Stimulated activated CD4-positive, alpha-beta T cell treated with anti-CD3 and anti-CD28 coated beads, Interleukin-4, amount 100 ng/mL, for 1 hour (primary cell): ENCODE measurements around the gene MGST1.

Experiments
- DNase-seq: peaks from one replicate; pipeline ENCODE4 v3.0.0-alpha.2; 2020

MGST1 gene, protein sequence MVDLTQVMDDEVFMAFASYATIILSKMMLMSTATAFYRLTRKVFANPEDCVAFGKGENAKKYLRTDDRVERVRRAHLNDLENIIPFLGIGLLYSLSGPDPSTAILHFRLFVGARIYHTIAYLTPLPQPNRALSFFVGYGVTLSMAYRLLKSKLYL

GRCh38 chr12:16347391-16348298 is at the start of gene MGST1:
MGST1 (plus strand) TSS chr12:16347645; CDS start chr12:16354253, 6,608 bp downstream.
- DNase-seq = no peak

DNA sequence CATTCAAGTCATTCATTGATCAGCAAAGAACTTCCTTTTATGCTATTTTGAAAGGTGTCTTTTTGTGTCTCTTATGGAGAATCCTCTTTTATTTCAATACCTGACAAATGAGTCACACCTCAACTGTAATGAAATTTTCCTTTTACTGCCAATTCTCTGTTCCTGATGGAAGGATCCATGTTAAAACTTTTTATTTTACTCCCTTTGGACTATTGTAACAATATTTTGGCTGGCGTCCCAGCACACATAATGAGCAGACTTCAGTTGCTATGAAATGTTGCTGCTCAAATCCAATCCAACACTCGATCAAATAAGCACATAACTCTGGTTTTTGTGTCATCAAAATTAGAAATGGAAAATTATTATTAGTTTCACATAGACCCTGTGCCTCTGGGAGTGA is 48.0 kb upstream of the MGST1 start:
- no peak for DNase-seq

DNA sequence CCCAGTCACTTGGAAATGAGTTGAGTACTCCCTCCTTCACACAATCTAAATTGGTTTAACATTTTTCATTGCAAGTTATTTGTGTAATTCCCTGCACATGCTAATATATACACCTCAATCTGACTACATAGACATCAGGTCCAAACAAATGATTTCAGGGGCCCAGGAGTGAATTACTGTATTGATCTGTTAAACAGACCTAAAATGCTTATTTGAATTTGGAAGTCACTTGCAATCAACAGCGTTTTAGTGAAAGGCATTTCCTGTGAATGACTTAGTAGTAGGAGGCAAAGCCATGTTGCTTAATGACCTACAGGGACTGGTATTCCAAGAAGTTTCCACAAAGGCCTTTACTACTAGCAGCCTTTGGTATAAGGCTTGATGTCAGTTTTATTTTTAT is 47.3 kb upstream of the MGST1 start:
- no peak for DNase-seq

DNA sequence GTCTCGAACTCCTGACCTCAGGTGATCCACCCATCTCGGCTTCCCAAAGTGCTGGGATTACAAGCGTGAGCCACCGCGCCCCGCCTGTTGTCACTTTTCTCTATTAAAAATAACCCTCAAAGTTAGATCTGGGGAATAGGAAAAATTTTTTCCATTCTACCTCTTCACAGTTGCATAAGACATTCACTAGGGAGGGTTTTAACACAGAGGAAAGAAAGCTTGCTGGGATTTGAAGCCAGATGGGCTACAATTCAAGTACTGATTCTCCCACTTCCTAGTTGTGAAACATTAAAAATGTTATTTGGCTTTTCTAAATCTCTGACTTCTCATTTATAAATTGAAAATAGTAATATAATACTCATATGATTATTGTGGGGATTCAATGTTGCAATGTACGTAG is 46.7 kb upstream of the MGST1 start:
- DNase-seq = no peak

GRCh38 chr12:16303939-16304338 is 43.5 kb upstream of the MGST1 start:
- DNase-seq = no peak

DNA sequence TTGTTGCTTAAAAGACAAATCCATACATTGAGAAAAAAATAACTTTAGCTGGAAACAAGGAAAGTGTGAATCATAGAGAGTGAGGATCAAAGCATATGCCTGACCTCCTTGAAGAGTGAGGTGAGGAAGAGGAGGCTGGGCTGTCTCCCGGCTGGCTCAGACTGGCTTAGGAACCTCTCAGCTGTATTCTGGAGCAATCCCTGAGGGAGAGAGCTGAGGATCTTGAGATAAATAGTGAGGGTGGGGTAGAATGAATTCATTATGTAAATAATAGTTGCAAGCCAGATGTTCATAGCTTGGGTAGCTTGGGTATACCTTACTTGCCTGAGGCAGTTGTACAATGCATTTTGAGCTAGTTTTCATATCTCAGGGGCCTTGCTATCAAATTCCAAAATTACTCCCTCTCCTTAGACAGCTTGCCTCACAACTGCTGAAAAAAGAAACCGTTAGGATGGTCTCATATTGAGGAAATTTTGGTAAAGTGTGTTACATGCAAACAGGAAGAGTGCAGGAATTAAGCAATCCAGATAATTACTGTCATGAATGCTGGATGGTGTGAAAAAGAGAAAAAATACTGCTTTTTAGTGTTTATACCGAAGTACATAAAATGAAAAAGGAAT is 39.5 kb upstream of the MGST1 start:
- no peak for DNase-seq

- DNase-seq = no peak
Measured at GRCh38 chr12:16310934-16311333, 36.5 kb upstream of the MGST1 start.

DNA sequence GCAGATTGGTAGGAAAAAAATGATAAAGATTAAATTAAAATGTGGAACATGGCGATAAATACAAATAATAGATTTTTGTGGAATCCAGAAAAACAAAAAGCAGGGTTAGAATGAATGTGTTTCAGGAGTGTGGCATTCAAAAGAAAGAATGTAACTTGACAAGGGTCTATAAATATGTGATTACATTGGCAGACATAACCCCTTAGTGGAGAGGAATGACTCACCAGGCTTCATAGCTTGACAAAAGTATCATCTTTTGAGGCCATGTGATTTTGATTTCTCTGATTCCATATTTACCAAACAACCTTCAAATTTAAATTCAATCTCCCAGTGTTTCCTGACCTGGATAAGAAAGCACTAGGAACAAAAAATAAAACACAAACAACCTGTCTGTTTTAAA is 24.4 kb upstream of the MGST1 start:
- DNase-seq = no peak

DNA sequence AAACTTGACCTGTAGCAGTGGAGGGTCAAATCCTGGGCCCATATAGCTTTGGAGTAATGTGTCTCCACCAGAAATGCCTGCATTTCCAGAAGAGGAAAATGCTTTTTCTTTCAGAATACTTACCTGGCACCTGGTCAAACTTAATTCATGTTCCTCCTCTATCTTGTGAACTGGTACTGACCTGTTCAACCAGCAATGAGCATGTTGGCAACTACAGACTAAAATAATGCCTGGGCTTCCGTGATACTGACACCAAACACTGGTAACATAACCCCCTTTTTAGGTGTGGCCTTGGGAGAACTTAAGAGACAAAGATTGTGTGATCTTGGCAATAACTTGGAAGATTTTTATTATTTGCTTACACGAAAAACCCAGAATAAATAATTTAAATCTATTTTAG is 23.8 kb upstream of the MGST1 start:
- no peak for DNase-seq

DNA sequence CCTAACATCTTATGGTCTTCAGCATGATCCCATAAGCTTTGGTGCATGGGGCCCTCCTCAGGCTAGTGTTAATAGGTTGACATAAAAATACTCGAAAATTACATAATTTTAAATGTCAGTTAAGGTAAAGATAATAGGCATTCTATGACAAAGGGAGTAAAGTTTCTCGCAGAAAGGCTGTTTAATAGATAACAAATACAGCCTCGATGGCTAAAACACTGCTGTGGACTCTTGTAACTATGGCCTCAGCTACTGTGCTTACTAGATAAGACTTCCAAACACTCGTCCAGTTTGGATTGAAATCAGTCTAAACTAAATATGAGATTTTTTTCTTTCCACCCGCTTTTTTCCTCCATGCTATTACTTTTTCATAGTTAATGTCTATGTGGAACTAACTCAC is 23.2 kb upstream of the MGST1 start:
- no peak for DNase-seq

GRCh38 chr12:16324772-16325171 is 22.7 kb upstream of the MGST1 start:
- DNase-seq = no peak

DNA sequence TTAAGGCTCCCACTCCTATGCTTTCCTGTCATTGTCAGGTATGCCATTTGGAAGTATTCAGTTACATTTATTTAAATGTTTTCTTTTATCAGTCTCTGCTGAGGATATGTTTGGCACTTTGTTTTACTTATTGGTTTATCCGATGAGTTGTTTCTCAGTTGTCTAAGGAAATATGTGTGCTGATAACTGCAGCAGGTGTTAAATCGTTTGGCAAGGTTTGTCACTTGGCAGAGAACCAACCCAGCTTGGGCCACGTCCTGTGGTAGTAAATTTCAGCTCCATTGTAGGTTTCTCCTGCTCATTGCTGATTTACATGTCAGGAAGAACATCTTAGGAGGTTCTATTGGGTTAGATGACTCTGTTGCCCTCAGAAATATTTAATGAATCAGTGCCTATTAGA is 22.0 kb upstream of the MGST1 start:
- DNase-seq = no peak

- DNase-seq = no peak
Measured at GRCh38 chr12:16327963-16328362, 19.5 kb upstream of the MGST1 start.

GRCh38 chr12:16329594-16329993 is 17.9 kb upstream of the MGST1 start:
- no peak for DNase-seq

DNA sequence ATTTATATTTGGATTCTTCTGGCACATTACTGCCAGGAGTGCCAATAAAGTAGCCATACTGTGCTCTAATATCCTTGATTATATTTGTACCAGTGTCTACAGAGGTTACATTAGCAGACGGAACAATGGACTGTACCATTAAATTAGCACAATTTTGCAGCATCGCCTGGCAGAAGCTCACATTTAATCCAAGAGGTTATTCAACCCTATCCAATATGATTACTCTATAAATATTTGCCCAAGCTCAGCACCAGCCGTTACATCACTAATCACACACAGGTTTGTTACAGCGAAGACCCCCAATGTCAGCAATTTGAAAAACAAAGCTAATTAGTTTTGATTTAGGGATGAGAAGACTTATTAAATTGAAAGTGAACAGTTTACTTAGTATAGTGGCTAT is 16.9 kb upstream of the MGST1 start:
- DNase-seq = no peak

DNA sequence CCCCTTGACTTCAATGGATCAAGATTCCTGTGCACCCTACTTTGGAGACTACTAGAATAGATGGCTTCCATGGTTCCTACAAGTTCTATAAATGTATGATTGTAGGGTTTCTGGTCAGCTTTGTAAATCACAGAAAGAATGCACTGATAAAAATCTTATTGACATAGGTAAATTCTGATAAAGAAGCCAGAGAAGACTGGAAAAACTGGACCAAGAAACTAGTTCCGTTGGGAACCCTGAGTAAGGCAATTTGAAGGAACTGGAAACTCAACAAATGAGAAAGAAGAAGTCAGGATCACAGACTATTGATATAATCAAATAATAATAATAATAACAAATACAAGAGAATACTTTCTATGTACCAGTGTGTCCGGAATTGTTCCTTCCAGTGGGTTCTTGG is 15.4 kb upstream of the MGST1 start:
- no peak for DNase-seq

GRCh38 chr12:16335838-16336237 is 11.6 kb upstream of the MGST1 start:
- no peak for DNase-seq

GRCh38 chr12:16344269-16344668 is 3.2 kb upstream of the MGST1 start:
- no peak for DNase-seq

- DNase-seq = no peak
Measured at GRCh38 chr12:16345105-16345504, 2.3 kb upstream of the MGST1 start.

DNA sequence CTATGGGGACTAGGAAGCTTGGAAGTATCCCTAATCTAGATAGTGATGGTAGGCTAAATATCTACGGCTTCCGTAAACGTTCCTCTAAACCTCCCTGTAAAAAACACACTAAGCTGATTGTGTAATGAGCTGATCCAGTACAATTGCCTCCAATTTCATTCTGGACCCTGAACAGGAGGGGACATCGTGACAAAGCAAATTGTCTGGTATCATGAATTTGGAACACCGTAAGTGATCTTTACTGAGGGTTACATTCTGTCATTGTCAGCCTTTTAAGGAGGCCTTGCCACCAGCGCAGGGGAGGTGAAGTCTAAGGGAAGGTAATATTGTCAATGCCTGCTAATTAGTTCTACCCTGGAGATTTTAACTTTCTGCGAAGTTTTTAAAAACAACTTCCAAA is 487 bp upstream of the MGST1 start:
- DNase-seq = no peak

DNA sequence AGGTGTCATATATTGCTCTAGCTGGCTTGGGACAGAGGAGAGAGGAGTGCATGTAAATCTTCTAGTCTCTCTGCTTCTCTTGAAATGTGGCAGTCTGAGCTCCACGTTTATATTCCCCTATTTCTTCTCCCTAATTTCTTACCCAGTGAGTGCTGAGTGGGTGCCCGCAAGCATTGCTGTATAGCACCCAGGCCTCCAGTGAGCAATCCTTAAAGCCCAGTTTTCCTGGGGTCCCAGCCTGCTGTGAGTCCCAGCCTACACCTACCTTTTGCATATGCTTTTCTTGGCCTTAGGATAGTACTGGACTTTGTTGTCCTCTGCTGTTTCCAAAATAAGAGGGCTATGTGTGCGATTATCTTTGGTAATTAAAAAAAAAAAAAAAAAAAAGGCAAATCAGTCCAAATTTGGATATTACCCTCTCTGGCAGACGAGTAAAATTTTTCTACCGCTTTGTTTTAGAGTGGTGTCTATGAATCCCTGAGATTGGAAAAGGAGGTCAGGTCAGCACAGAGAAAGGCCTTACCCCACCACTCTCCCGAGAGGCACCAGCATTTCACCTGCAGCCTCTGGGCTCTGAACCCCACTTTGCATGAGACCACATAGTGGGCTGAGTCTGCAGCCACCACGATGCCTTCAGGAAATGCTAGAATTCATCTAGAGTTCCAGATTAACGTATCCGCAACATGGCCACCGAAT is 1.1 kb downstream of the MGST1 start:
- no peak for DNase-seq

DNA sequence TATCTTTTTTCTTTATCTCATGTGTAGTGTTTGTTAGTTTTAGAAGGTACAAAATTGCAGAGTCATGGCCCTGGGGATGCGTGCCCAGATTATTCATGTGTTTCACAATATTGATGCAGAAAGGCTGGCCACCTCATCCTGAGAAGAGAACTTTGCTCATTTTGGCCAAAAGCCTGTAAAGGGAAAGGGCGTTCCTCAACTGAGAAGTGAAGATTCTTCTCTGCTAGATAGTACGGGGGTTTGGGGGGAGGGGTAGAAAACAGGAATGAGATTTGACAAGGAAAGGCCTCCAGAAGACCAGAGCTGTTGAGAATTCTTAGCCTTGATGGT is 1.7 kb downstream of the MGST1 start:
- no peak for DNase-seq

GRCh38 chr12:16350682-16351081 is 3.2 kb downstream of the MGST1 start:
- no peak for DNase-seq

- DNase-seq = no peak
Measured at GRCh38 chr12:16352481-16352880, 5.0 kb downstream of the MGST1 start.
